PC-9 (cell line): ENCODE results near the gene YPEL1.

Experiments used
- CTCF ChIP-seq: fragments of 200-600 bp; sonication (generic); conservative IDR thresholded peaks from 2 replicates; pipeline ENCODE4 v1.6.1; 2017; ENCODE audit warnings: mixed run types, antibody characterized with exemption, mild to moderate bottlenecking, moderate library complexity
- EZH2 ChIP-seq: fragments of 200-600 bp; sonication (generic); IDR thresholded peaks from 2 replicates; pipeline ENCODE4 v1.8.0; 2017; ENCODE audit warnings: antibody characterized with exemption, low read depth

GRCh38 chr22:21738966-21739365 is 3.4 kb upstream of the YPEL1 start:
- no peak for TF ChIP-seq CTCF
- no peak for TF ChIP-seq EZH2
